NT2/D1 (cell line): Measurements from ENCODE around the gene CD300LG.

Source experiments
- DNase-seq: peaks from one replicate; pipeline ENCODE4 v3.0.0-alpha.2; 2011; ENCODE audit warnings: low read depth, low spot score
- H3K27me3 ChIP-seq: 2 replicates; pipeline ENCODE4 v1.6.0; 2011; ENCODE audit warnings: mild to moderate bottlenecking; ENCODE audit not compliant: insufficient read length, insufficient read depth
- H3K36me3 ChIP-seq: 2 replicates; pipeline ENCODE4 v1.6.1; 2011; ENCODE audit warnings: mild to moderate bottlenecking, low read length, mixed read lengths; ENCODE audit not compliant: insufficient read depth, insufficient read length
- H3K4me1 ChIP-seq: 2 replicates; pipeline ENCODE4 v1.5.1; 2011; ENCODE audit not compliant: insufficient read depth, insufficient read length
- H3K4me3 ChIP-seq: 2 replicates; pipeline ENCODE4 v1.5.1; 2011; ENCODE audit warnings: low read depth; ENCODE audit not compliant: insufficient read length
- H3K9ac ChIP-seq: 2 replicates; pipeline ENCODE4 v1.6.0; 2011; ENCODE audit warnings: low read depth; ENCODE audit not compliant: insufficient read length
- H3K9me3 ChIP-seq: 2 replicates; pipeline ENCODE4 v1.5.1; 2011; ENCODE audit warnings: mild to moderate bottlenecking, low read length; ENCODE audit not compliant: insufficient read depth
- SUZ12 ChIP-seq: IDR thresholded peaks from 2 replicates; pipeline ENCODE4 v1.6.1; 2011; ENCODE audit not compliant: insufficient read length, insufficient read depth; ENCODE audit errors: extremely low read depth
- YY1 ChIP-seq: IDR thresholded peaks from 2 replicates; pipeline ENCODE4 v1.6.1; 2011; ENCODE audit not compliant: insufficient read length, insufficient read depth
- ZNF274 ChIP-seq: IDR thresholded peaks from 2 replicates; pipeline ENCODE4 v1.6.1; 2011; ENCODE audit warnings: mild to moderate bottlenecking, low read depth, low read length

The CD300LG gene

DNA sequence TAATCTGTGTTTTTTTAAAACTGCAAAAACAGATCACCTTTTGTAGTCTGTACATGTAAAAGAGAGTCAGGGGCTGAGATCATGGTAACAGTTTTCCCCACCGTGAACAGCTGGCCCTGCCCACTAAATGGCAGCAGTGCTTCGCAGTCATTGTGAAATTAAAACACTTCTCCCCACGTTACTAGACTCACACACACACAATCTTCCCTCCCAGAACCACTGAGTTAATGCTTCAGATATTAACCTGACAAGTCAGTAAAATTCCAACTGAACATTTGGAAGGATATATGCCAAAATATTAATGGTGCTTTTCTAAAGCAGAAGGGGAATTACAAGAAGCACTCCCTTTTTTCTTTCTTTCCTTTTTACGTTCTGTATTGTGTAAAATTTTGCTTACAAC lies 1.2 kb upstream of the CD300LG start:
- H3K9ac ChIP-seq, result no peak overlapping the region
- TF ChIP-seq YY1 (no peak), ZNF274 (no peak), SUZ12 (no peak)
- no peaks in the 10 kb centered on the region for H3K36me3 ChIP-seq
- H3K9me3 ChIP-seq, result no peaks in the 10 kb centered on the region
- peaks cover 4% of the 10 kb centered on the region for H3K4me1 ChIP-seq
- no peak for DNase-seq
- no peaks in the 10 kb centered on the region for H3K27me3 ChIP-seq
- no peak overlapping the region for H3K4me3 ChIP-seq

DNA sequence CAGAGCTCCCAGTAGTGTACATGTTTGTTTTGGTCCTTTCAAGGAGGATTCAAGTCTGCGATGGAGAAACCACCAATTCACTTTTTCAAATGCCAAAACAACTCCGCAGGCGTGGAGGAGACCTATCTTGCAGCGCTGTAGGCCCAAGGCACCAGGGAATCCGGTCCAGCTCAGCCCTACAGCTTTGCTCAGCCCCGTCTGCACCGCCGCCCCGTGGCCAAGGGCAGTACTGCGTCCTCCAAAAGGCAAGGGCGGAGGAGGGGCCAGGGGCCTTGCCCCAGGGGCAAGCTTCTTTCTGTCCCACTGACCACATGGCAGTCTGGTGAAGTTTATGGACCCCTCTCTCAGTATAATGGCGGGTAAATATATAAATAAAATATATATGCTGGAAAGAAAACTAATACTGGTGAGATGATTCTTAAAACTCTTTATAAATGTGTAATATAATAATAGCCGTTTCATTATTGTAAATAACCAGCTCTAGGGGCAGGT lies 709 bp upstream of the CD300LG start:
- no peaks in the 10 kb centered on the region for H3K36me3 ChIP-seq
- H3K9me3 ChIP-seq, result no peaks in the 10 kb centered on the region
- TF ChIP-seq SUZ12 (no peak), ZNF274 (no peak), YY1 (no peak)
- H3K4me3 ChIP-seq, result no peak overlapping the region
- peak; percentile 63 for DNase-seq
- no peak overlapping the region for H3K9ac ChIP-seq
- H3K27me3 ChIP-seq, result no peaks in the 10 kb centered on the region
- peaks cover 4% of the 10 kb centered on the region for H3K4me1 ChIP-seq

DNA sequence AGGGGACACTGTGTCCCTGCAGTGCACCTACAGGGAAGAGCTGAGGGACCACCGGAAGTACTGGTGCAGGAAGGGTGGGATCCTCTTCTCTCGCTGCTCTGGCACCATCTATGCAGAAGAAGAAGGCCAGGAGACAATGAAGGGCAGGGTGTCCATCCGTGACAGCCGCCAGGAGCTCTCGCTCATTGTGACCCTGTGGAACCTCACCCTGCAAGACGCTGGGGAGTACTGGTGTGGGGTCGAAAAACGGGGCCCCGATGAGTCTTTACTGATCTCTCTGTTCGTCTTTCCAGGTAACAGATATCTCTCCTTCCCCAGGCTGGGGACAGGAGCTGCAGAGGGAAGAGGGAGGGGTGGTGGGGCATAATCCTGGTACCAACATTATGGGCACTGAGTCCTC lies 1.6 kb downstream of the CD300LG start:
- Histone ChIP-seq H3K9me3 (no peaks in the 10 kb centered on the region), H3K36me3 (no peaks in the 10 kb centered on the region), H3K4me1 (peaks cover 4% of the 10 kb centered on the region), H3K27me3 (no peaks in the 10 kb centered on the region), H3K9ac (no peak overlapping the region), H3K4me3 (no peak overlapping the region)
- TF ChIP-seq YY1 (no peak), SUZ12 (no peak)
- no peak for DNase-seq

DNA sequence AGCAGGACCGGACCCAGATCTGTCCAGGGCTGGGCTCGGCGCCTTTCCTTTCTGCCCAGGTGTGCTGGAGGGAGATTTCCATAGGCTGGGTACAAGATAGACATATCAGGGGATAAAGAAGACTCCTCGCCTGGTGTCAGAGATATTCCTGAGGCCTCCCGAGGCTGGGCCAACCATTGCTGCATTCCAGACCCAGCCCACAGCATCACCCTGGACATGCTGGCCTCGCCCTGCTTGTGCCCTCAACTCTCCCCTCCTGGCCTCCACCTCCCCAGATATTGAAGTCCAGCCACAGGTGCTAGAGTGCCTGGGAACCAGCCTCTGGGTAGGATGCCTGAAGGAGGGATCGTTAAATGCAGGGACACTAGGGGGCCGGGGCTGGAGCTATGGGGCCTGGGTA lies 2.1 kb downstream of the CD300LG start:
- no peak overlapping the region for H3K9ac ChIP-seq
- no peak for DNase-seq
- TF ChIP-seq YY1 (no peak), SUZ12 (no peak), ZNF274 (no peak)
- H3K4me3 ChIP-seq, result no peak overlapping the region
- H3K36me3 ChIP-seq, result no peaks in the 10 kb centered on the region
- no peaks in the 10 kb centered on the region for H3K9me3 ChIP-seq
- peaks cover 4% of the 10 kb centered on the region for H3K4me1 ChIP-seq
- no peaks in the 10 kb centered on the region for H3K27me3 ChIP-seq

DNA sequence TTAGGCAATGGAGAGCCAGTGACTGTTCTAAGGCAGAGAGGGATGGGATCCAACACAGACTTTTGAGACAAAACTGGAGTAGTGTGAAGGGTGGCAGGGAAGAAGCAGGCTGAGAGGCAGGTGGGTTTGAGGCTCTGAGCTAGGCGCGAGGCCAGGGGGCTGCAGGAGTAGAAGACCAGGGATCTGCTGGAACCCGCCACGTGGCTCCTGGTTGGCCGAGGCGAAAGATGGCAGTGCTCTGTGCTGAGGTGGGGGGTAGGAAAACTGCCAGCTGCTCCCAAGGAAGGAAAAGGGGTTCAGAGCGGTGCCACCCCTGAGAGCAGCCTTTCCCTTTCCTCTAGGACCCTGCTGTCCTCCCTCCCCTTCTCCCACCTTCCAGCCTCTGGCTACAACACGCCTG lies 5.6 kb downstream of the CD300LG start:
- Histone ChIP-seq H3K9me3 (no peaks in the 10 kb centered on the region), H3K27me3 (peaks cover 3% of the 10 kb centered on the region)

DNA sequence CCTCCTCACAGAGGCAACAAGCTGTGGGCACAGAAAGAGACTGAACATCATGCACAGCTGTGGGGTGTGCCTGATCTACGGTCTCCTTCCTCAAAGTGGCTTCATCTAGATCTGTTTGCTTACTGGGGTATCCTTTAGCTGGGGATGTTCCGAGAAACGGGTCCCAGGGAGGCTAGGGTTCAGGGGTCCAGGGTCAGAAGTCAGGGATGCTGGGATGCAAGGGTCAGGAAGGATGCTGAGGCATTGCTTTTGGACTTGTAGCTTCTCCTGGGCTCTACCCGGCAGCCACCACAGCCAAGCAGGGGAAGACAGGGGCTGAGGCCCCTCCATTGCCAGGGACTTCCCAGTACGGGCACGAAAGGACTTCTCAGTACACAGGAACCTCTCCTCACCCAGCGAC lies 6.6 kb downstream of the CD300LG start:
- Histone ChIP-seq H3K4me1 (peaks cover 10% of the 10 kb centered on the region), H3K27me3 (peaks cover 3% of the 10 kb centered on the region), H3K4me3 (no peak overlapping the region), H3K9me3 (no peaks in the 10 kb centered on the region), H3K36me3 (no peaks in the 10 kb centered on the region), H3K9ac (no peak overlapping the region)
- no peak for DNase-seq
- TF ChIP-seq YY1, result no peak
- no peak for TF ChIP-seq SUZ12
- TF ChIP-seq ZNF274, result no peak

More for the DNA sequence above, 5.6 kb downstream of the CD300LG start:
- H3K36me3 ChIP-seq, result no peaks in the 10 kb centered on the region
- no peak for DNase-seq
- H3K9ac ChIP-seq, result no peak overlapping the region
- H3K4me3 ChIP-seq, result no peak overlapping the region
- TF ChIP-seq YY1 (no peak), SUZ12 (no peak), ZNF274 (no peak)
- H3K4me1 ChIP-seq, result peaks cover 2% of the 10 kb centered on the region

DNA sequence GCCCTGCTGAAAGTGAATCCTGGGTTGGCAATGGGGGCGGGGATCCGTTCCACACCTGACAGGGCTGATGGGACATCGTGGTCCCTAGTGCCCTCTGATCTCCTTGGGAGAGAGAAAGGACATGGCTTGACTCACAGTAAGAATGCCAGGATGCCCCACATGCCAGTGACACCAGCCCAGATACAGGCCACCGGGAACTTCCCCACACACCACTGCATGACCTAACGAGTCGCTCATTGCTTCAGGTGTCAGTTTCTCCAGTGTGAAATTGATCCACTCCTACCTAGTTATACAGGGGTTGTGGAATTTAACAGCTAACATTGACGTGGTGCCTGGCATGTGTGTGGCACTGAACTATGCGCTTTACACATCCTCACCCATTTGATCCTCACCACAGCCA lies 7.5 kb downstream of the CD300LG start:
- no peak for DNase-seq
- peaks cover 3% of the 10 kb centered on the region for H3K27me3 ChIP-seq
- H3K4me3 ChIP-seq, result no peak overlapping the region
- no peaks in the 10 kb centered on the region for H3K36me3 ChIP-seq
- no peaks in the 10 kb centered on the region for H3K9me3 ChIP-seq
- no peak overlapping the region for H3K9ac ChIP-seq
- TF ChIP-seq YY1 (no peak), ZNF274 (no peak), SUZ12 (no peak)
- peaks cover 10% of the 10 kb centered on the region for H3K4me1 ChIP-seq

DNA sequence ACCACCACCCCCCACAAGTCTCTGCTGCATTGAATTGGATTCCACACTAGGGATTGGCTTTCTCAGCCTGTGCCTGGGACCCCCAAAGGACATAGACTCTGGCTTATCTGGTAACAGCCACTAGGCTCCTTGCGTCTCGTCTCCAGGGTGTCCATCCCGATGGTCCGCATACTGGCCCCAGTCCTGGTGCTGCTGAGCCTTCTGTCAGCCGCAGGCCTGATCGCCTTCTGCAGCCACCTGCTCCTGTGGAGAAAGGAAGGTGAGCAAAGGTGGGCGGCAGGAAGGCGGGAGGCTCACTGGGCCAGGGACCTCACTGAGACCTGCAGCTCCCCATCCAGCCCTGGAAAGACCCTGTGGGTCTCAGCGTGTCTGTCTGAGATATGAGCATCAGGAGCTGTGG lies 8.1 kb downstream of the CD300LG start:
- Histone ChIP-seq H3K4me3 (no peak overlapping the region), H3K36me3 (no peaks in the 10 kb centered on the region), H3K9ac (peak overlapping the region; percentile 16), H3K4me1 (peaks cover 10% of the 10 kb centered on the region), H3K27me3 (peaks cover 3% of the 10 kb centered on the region), H3K9me3 (no peaks in the 10 kb centered on the region)
- no peak for DNase-seq
- no peak for TF ChIP-seq ZNF274
- no peak for TF ChIP-seq SUZ12
- TF ChIP-seq YY1, result no peak
